DMS 273 treated with DMSO at 0.1 percent for 48 hours (cell line): Measurements from ENCODE around the gene KLHL2.
"Not testable (repeated sequence)": the region's sequence is repeated elsewhere in the genome, so short reads cannot be mapped to it uniquely, and the experiment has no call there.

Experiments used
- DNase-seq: peaks from one replicate; lab custom pipeline; 2025; lab: John Stamatoyannopoulos, UW

The KLHL2 gene

DNA sequence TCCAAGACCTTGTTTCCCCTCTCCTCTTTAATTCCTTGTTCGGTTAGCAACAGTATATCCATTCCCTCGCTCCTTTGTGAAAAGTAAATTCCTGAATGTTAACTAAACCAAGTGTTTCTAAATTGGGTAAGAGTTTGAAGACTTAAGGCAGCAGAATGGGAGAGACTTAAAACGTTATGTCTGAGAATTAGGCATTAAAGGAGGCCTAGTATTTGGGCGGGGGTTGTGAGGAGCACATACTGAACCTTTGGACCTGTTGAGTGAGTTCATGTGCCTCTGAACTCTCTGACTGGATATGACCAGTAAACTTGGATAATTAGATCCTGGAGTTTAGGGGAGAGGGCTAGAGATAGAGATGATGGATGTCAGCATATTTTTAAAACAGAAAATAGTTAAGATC is 121.3 kb downstream of the KLHL2 start:
- no peak for DNase-seq

GRCh38 chr4:165330071-165330470 is 122.7 kb downstream of the KLHL2 start:
- DNase-seq: no peak

DNA sequence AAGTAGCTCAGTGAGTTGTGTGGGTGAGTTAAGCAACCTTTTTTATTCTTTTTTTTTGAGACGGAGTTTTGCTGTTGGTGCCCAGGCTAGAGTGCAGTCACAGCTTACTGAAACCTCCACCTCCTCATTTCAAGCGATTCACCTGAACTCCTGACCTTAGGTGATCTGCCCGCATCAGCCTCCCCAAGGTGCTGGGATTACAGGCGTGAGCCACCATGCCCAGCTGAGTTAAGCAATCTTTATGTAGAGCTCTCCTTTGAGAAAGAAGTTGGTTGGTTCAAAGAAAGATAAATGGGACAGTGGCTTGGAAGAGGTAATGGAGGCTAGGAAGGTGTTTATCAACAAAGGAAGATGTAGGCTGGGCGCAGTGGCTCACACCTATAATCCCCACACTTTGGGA is 123.3 kb downstream of the KLHL2 start:
- no peak for DNase-seq

GRCh38 chr4:165331359-165331758 is 124.0 kb downstream of the KLHL2 start:
- no peak for DNase-seq

- no peak for DNase-seq
Measured at GRCh38 chr4:165331823-165332222, 124.5 kb downstream of the KLHL2 start.

- no peak for DNase-seq
Measured at GRCh38 chr4:165332502-165332901, 125.1 kb downstream of the KLHL2 start.

DNA sequence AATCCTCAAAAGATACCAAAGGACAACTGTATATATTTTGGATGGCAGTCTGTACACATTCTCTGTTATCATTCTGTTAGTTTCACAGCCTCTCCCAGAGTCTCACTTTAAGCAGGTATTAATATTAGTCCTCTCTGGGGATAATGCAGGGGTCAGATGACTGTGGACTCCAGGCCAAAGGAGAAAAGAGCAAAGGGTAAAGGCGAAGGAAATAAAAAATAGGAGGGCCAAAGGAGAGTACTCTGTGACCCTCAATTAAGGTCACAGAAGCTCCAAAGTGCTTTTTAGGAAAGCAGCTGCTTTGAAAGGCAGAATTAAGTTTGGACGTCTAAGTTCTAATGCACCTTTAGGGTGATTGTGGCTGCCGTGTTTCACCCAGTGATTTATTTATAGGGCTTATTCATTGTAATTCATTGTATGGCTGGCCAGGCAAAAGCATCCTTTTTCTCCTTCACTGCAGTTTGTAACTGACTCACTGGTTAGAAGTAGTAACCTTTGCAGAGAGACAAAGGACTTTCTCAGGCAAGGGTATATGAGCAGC is 127.9 kb downstream of the KLHL2 start:
- DNase-seq: no peak

DNA sequence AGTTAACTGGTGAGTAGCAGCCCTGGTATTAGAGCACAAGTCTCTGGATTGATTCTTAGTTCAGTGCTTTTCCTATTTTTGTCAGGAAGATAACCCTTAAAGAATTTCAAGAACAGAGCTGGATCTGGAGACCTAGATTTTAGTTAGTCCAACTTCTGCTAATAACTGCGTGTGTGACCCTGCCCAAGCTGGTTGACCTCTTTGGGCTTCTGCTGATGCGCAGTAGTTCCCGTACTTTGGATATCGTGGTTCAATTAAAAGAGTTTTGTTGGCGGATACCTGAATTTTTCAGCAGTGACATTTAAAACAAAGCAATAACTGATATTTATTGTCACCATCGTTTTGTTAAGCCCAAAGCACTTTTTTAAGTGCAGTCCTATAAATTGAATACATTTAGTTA is 129.4 kb downstream of the KLHL2 start:
- DNase-seq: no peak

GRCh38 chr4:165342340-165342739 is 135.0 kb downstream of the KLHL2 start:
- not testable (repeated sequence) for DNase-seq

DNA sequence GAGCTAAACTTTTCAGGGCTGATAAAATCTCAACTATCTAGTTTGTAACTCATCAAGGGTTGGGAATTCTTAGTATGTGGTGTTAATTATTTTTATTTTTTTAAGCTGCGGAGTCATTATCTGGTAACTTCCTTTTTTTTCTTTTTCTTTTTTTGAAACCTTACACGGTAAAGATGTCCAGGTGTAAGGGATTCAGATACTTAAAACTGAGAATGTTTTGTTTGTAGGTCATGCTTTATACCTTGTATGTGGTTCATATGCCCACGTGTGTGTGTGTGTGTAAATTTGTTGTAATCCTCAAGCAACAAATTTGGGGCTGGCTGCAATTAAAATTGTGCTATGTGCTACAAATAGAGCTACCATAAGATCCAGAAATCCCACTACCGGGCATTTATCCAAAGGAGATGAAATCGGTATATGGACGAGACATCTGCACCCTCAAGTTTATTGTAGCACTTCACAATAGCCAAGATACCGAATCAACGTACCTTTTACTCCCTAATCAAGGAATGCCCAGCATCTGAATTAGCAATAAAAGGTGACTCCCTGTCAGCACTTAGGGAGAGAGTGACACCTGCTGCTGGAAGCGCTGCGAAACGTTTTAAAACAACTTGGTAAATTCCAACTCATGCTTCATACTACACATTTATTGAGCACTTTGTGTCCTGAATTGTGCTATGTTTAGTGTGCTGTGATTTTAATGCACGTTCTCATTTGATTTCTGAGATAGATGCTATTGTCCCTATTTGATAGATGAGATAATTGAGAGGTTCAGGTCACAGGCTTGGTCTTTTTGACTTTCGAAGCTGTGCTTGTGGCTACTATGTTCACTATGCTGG is 136.2 kb downstream of the KLHL2 start:
- no peak for DNase-seq

- no peak for DNase-seq
Measured at GRCh38 chr4:165345666-165346417, 138.5 kb downstream of the KLHL2 start.

DNA sequence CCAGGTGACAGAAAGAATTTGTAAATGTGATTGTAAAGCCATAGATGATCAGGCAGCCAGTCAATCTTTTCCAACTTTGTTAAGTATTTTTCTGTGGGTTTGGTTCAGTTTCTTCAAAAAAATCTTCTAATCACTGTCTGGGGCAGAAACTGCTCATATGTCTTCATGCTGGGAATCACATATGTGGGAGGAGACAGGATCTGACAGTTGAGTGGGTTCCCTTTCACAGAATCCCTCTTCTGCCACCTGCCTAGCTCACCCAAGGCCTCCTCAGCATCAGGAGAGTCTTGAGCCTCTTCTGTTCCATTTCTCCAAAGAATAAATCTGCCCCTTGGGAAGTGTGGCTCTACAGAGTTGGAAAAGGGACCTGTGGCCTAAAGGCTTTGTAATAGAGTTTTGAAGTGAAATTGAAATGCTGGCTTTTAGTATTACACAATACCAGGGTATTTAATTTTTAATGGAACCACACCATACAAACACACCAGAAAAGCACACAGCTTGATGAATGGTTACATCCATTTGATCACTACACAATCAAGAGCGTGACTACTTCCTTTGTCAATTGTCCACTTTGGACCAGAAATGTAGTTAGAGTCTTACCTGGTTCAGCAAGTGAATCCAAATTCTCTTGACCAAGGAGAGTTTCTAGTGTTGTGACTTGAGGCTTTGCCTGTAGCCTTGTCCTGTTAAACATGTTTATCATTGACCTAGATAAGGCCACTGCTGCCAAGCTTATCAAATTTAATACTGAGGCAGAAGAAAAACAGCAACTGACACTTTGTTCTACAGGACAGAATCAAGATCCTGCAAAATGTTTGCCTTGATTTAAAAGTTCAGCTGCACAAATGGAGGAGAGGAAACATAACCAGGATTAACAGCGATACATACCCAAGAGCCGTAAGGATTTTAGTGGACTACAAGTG is 140.5 kb downstream of the KLHL2 start:
- DNase-seq: no peak

- no peak for DNase-seq
Measured at GRCh38 chr4:165351359-165352130, 144.2 kb downstream of the KLHL2 start.

- peak; percentile 48 for DNase-seq
Measured at GRCh38 chr4:165355900-165356300, 148.5 kb downstream of the KLHL2 start.

- DNase-seq: no peak
Measured at GRCh38 chr4:165359506-165359905, 152.1 kb downstream of the KLHL2 start.

- DNase-seq: no peak
Measured at GRCh38 chr4:165360041-165360695, 152.8 kb downstream of the KLHL2 start.

DNA sequence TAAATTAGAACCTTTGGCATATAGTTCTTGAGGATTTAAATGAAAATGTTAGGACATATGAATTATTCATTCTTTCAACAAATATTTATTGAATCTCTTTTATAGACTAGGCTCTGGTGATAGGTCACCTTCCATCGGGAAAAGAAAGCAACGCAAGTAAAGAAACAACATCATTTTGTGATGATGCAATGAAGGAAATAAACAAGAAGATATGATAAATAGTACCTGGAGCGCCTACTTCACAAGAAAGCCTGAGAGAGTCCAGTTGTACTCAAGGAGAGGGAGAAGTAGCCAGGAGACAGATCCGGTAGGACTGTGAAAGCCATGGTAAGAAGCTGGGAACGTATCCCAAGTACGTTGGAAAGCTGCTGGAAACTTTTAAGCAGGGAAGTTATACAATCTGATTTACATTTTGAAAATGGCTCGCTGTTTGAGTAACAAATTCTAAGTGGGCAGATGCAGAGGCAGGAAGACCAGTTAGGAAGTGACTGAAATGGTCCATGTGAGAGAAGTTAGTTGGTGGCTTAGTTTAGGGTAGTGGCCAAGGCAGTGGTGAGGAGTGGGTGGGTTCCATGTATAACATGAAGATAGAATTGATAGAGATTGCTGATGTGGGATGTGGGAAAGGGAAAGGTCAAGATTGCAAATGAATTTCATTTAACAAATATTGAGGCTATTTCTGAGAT is 153.8 kb downstream of the KLHL2 start:
- DNase-seq: no peak

DNA sequence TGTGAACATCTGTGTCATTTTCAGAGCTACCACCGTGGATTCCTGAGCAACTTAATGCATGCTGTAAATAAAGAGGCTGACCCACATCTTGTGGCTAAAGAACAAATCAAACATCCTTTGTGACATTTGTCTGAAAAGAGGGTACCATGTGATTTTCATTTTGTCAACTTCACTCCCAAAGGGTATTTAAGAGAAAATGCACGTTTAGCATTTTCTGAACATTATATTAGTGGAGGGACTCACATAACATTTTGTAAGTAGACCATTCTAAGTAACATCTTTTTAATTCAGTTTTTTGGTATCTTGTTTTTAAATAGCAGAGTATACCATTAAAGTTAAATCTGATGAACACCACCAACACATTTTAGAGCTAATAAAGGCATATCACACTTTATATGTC is 154.4 kb downstream of the KLHL2 start:
- DNase-seq: no peak

DNA sequence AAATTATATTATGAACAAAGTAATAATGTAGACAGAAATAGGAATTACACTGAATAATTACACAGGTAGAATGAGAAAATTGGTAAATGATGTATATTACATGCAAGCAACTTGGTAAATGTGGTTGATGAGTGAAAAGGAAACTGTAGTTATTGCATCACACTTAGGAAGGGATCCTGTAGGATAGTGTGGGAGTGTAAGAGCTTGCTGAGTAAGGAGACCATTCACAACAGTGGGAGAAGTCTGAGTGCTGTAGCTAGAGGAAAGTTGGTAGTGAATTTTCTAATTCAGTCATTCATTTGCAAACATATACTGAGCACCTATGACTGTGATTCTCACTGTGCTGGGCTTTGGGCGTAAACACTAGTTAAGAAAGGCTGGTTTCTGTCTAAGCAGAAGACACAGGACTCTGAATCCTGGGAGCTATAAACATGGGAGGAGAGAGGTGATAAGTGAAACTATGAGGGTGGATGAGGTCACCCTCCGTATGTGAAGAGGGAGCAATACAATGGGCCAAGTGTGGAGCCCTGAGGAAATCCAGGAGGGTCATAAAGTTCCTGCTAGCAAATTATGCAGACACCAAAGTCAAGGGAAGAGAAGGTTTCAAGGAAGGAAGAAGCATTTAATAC is 157.2 kb downstream of the KLHL2 start:
- DNase-seq: no peak

GRCh38 chr4:165367040-165367439 is 159.7 kb downstream of the KLHL2 start:
- no peak for DNase-seq
